Subcutaneous abdominal adipose tissue (tissue), 5 donors: Measurements from ENCODE around the gene MLLT3.

ENCODE experiments used
- H3K27ac ChIP-seq: one replicate; pipeline ENCODE4 v1.7.0; 2013; ENCODE audit warnings: low read depth, mild to moderate bottlenecking, inconsistent platforms, low read length, moderate library complexity
- H3K27me3 ChIP-seq, 5 donors: one replicate each; pipeline ENCODE4 v1.7.0; 2013; ENCODE audit warnings: low read length in 5 of 5, inconsistent platforms in 1 of 5; ENCODE audit not compliant: control insufficient read depth in 5 of 5, insufficient read depth in 4 of 5
- H3K36me3 ChIP-seq, 5 donors: one replicate each; pipeline ENCODE4 v1.7.0; 2013; ENCODE audit warnings: low read length in 5 of 5; ENCODE audit not compliant: control insufficient read depth in 5 of 5, insufficient read depth in 5 of 5
- H3K4me1 ChIP-seq, 5 donors: one replicate each; pipeline ENCODE4 v1.7.0; 2013; ENCODE audit warnings: low read length in 5 of 5, mild to moderate bottlenecking in 3 of 5, moderate library complexity in 1 of 5; ENCODE audit not compliant: control insufficient read depth in 5 of 5, insufficient read depth in 5 of 5
- H3K4me3 ChIP-seq, 5 donors: one replicate each; pipeline ENCODE4 v1.7.0; 2013; ENCODE audit warnings: low read length in 5 of 5, low read depth in 1 of 5
- H3K9ac ChIP-seq, 5 donors: one replicate each; pipeline ENCODE4 v1.7.0; 2013; ENCODE audit warnings: low read length in 5 of 5, mild to moderate bottlenecking in 4 of 5, moderate library complexity in 3 of 5
- H3K9me3 ChIP-seq, 5 donors: one replicate each; pipeline ENCODE4 v1.7.0; 2013; ENCODE audit warnings: low read length in 5 of 5; ENCODE audit not compliant: control insufficient read depth in 5 of 5
- donor health status: healthy.
- donor health status: healthy.
- donor health status: healthy.
- donor health status: healthy.
- donor health status: healthy.

The MLLT3 gene

GRCh38 chr9:20550326-20550725, 72.0 kb downstream of the MLLT3 start:
- Histone ChIP-seq H3K4me1 (peaks cover 0 to 14% (median 0%) of the 10 kb centered on the region in 5 donors), H3K27ac (no peak overlapping the region), H3K9ac (no peak overlapping the region), H3K27me3 (no peaks in the 10 kb centered on the region), H3K9me3 (no peaks in the 10 kb centered on the region), H3K36me3 (no peaks in the 10 kb centered on the region), H3K4me3 (no peak overlapping the region)

GRCh38 chr9:20549053-20549452, 73.2 kb downstream of the MLLT3 start:
- peaks cover 0 to 12% (median 0%) of the 10 kb centered on the region in 5 donors for H3K4me1 ChIP-seq
- no peak overlapping the region for H3K9ac ChIP-seq
- H3K9me3 ChIP-seq: no peaks in the 10 kb centered on the region
- no peak overlapping the region for H3K27ac ChIP-seq
- H3K36me3 ChIP-seq: no peaks in the 10 kb centered on the region
- no peaks in the 10 kb centered on the region for H3K27me3 ChIP-seq
- no peak overlapping the region for H3K4me3 ChIP-seq

- Histone ChIP-seq H3K27me3 (no peaks in the 10 kb centered on the region), H3K4me1 (peaks cover 0 to 11% (median 0%) of the 10 kb centered on the region in 5 donors), H3K36me3 (no peaks in the 10 kb centered on the region), H3K9ac (no peak overlapping the region), H3K9me3 (peaks cover 0 to 12% (median 6%) of the 10 kb centered on the region in 5 donors), H3K4me3 (no peak overlapping the region), H3K27ac (no peak overlapping the region)
Observed at GRCh38 chr9:20545023-20545622, 77.2 kb downstream of the MLLT3 start.

GRCh38 chr9:20540169-20540863, 82.0 kb downstream of the MLLT3 start:
- no peak overlapping the region for H3K9ac ChIP-seq
- no peaks in the 10 kb centered on the region for H3K27me3 ChIP-seq
- no peak overlapping the region for H3K4me3 ChIP-seq
- H3K27ac ChIP-seq: no peak overlapping the region
- H3K4me1 ChIP-seq: peaks cover 0 to 13% (median 0%) of the 10 kb centered on the region in 5 donors
- no peaks in the 10 kb centered on the region for H3K36me3 ChIP-seq
- peaks cover 0 to 16% (median 10%) of the 10 kb centered on the region in 5 donors for H3K9me3 ChIP-seq

- H3K27ac ChIP-seq: no peak overlapping the region
Observed at GRCh38 chr9:20538956-20539355, 83.3 kb downstream of the MLLT3 start.

GRCh38 chr9:20538092-20538491, 84.2 kb downstream of the MLLT3 start:
- Histone ChIP-seq H3K9me3 (peaks cover 0 to 16% (median 10%) of the 10 kb centered on the region in 5 donors), H3K27ac (no peak overlapping the region), H3K27me3 (no peaks in the 10 kb centered on the region), H3K4me1 (peaks cover 0 to 9% (median 0%) of the 10 kb centered on the region in 5 donors), H3K9ac (no peak overlapping the region), H3K4me3 (no peak overlapping the region), H3K36me3 (no peaks in the 10 kb centered on the region)

More at GRCh38 chr9:20538956-20539355, 83.3 kb downstream of the MLLT3 start:
- Histone ChIP-seq H3K36me3 (no peaks in the 10 kb centered on the region), H3K4me3 (no peak overlapping the region), H3K9me3 (peaks cover 0 to 16% (median 10%) of the 10 kb centered on the region in 5 donors), H3K9ac (no peak overlapping the region), H3K4me1 (peaks cover 0 to 13% (median 0%) of the 10 kb centered on the region in 5 donors), H3K27me3 (no peaks in the 10 kb centered on the region)

GRCh38 chr9:20537294-20537693, 85.0 kb downstream of the MLLT3 start:
- peaks cover 0 to 4% (median 0%) of the 10 kb centered on the region in 5 donors for H3K4me1 ChIP-seq
- peaks cover 0 to 16% (median 11%) of the 10 kb centered on the region in 5 donors for H3K9me3 ChIP-seq
- no peaks in the 10 kb centered on the region for H3K36me3 ChIP-seq

GRCh38 chr9:20532584-20532983, 89.7 kb downstream of the MLLT3 start:
- Histone ChIP-seq H3K9me3 (peaks cover 0 to 2% (median 0%) of the 10 kb centered on the region in 5 donors), H3K9ac (no peak overlapping the region), H3K36me3 (no peaks in the 10 kb centered on the region), H3K27me3 (no peaks in the 10 kb centered on the region), H3K27ac (no peak overlapping the region), H3K4me3 (no peak overlapping the region), H3K4me1 (no peaks in the 10 kb centered on the region)

More at GRCh38 chr9:20537294-20537693, 85.0 kb downstream of the MLLT3 start:
- no peak overlapping the region for H3K27ac ChIP-seq
- H3K9ac ChIP-seq: no peak overlapping the region
- H3K4me3 ChIP-seq: no peak overlapping the region
- no peaks in the 10 kb centered on the region for H3K27me3 ChIP-seq

- no peaks in the 10 kb centered on the region for H3K36me3 ChIP-seq
Observed at GRCh38 chr9:20529837-20530236, 92.5 kb downstream of the MLLT3 start.

GRCh38 chr9:20528253-20528652, 94.0 kb downstream of the MLLT3 start:
- H3K27ac ChIP-seq: no peak overlapping the region
- H3K9me3 ChIP-seq: peaks cover 0 to 2% (median 0%) of the 10 kb centered on the region in 5 donors
- no peaks in the 10 kb centered on the region for H3K36me3 ChIP-seq
- H3K27me3 ChIP-seq: no peaks in the 10 kb centered on the region
- no peak overlapping the region for H3K4me3 ChIP-seq
- no peak overlapping the region for H3K9ac ChIP-seq
- H3K4me1 ChIP-seq: no peaks in the 10 kb centered on the region

More at GRCh38 chr9:20529837-20530236, 92.5 kb downstream of the MLLT3 start:
- Histone ChIP-seq H3K4me1 (no peaks in the 10 kb centered on the region), H3K4me3 (no peak overlapping the region), H3K27ac (no peak overlapping the region), H3K27me3 (no peaks in the 10 kb centered on the region), H3K9ac (no peak overlapping the region), H3K9me3 (peaks cover 0 to 2% (median 0%) of the 10 kb centered on the region in 5 donors)
